Measurements from ENCODE around the gene MRPL39.
"Not testable (repeated sequence)": the region's sequence is repeated elsewhere in the genome, so short reads cannot be mapped to it uniquely, and the experiment has no call there.

MRPL39 gene

DNA sequence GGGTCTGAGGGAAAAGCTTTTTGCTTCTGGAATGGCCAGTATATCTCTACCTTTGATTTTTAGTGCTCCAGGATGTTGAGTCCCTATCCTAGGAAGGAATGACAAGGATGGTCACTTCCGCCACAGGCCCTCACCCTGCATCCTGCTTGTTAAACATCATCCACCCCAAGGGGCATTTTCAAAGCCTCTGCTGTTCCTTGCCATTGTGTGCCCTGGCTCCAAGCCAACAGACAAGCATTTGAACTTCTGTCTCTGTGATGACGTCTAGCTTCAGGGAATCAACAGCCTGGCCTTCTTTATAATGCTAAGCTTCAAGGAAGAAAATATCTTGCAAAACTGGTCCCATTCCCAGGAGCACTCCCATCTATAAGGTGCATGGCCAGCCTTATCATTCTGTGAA, 19.5 kb upstream of the MRPL39 start:
- H3K4me3 Mint-ChIP-seq: no peak overlapping the region
- H3K27ac Mint-ChIP-seq: no peak overlapping the region
- H3K4me1 Mint-ChIP-seq: no peaks in the 10 kb centered on the region
- H3K36me3 Mint-ChIP-seq: no peaks in the 10 kb centered on the region
- no peak for ATAC-seq
- H3K9me3 Mint-ChIP-seq: no peaks in the 10 kb centered on the region
- no peaks in the 10 kb centered on the region for H3K27me3 Mint-ChIP-seq

DNA sequence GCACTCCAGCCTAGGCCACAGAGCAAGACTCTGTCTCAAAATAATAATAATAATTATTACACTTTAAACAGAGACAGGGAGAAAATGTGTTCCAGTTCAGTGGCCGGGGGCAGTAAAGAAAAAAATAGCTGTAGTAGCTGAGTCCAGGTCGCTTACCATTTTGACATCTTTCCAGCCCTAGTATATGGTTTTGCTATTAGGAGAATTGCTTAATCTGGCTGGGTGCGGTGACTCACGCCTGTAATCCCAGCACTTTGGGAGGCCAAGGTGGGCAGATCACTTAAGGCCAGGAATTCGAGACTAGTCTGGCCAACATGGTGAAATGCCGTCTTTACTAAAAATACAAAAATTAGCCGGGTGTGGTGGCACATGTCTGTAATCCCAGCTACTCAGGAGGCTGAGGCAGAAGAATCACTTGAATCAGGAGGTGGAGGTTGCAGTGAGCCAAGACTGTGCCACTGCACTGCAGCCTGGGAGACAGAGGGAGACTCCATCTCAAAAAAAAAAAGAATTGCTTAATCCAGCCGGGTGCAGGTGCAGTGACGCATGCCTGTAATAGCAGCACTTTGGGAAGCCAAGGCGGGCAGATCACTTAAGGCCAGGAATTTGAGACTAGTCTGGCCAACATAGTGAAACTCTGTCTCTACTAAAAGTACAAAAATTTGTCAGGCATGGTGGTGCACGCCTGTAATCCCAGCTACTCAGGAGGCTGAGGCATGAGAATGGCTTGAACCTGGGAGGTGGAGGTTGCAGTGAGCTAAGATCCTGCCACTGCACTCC, 18.7 kb upstream of the MRPL39 start:
- H3K4me1 Mint-ChIP-seq, H3K9me3 Mint-ChIP-seq, H3K36me3 Mint-ChIP-seq, H3K27me3 Mint-ChIP-seq, H3K4me3 Mint-ChIP-seq, H3K27ac Mint-ChIP-seq, ATAC-seq: not testable (repeated sequence)

DNA sequence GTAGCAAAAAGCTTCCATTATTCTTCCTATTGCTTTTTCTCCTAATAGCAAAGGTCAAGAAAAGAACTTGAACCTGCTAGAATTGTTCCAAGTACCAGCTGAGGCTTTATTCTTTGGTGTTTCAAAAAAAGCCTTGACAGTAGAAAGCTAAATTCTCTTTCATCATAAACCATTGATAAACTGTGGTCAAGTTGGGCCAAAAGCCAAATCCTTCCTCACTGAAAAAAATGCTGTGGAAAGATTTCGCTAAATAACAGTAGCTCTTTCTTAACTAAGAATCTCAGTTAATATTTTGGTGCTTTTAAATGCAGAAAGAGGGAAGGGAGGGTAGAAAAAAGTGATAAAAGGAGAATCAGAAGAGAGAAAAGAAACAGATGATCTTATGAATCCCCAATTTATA, 17.8 kb upstream of the MRPL39 start:
- no peaks in the 10 kb centered on the region for H3K27me3 Mint-ChIP-seq
- H3K4me3 Mint-ChIP-seq: no peak overlapping the region
- H3K36me3 Mint-ChIP-seq: no peaks in the 10 kb centered on the region

GRCh38 chr21:25624511-25624910, 17.2 kb upstream of the MRPL39 start:
- Mint-ChIP-seq H3K4me3 (no peak overlapping the region), H3K4me1 (no peaks in the 10 kb centered on the region), H3K9me3 (no peaks in the 10 kb centered on the region), H3K27ac (no peak overlapping the region), H3K36me3 (no peaks in the 10 kb centered on the region), H3K27me3 (no peaks in the 10 kb centered on the region)
- no peak for ATAC-seq

More for the DNA sequence above, 17.8 kb upstream of the MRPL39 start:
- Mint-ChIP-seq H3K4me1 (no peaks in the 10 kb centered on the region), H3K27ac (no peak overlapping the region), H3K9me3 (no peaks in the 10 kb centered on the region)
- ATAC-seq: no peak

DNA sequence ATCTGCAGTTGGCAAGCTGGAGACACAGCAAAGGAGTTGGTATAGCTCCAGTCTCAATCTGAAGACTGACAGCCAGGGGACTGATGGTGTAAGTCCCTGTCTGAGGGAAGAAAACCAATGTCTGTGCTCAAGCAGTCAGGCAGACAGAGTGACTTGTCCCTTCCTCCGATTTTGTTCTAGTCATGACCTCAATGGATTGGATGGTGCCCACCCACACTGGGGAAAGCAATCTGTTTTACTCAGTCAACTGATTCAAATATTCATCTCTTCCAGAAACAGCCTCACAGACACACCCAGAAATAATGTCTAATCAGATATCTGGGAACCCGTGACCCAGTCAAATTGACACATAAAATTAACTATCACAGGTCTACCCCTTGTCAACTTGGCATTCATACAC, 11.9 kb upstream of the MRPL39 start:
- Mint-ChIP-seq H3K9me3 (no peaks in the 10 kb centered on the region), H3K27me3 (no peaks in the 10 kb centered on the region), H3K36me3 (no peaks in the 10 kb centered on the region), H3K4me3 (no peak overlapping the region), H3K27ac (no peak overlapping the region), H3K4me1 (no peaks in the 10 kb centered on the region)
- ATAC-seq: no peak

GRCh38 chr21:25615880-25616279, 8.6 kb upstream of the MRPL39 start:
- ATAC-seq: no peak
- no peak overlapping the region for H3K27ac Mint-ChIP-seq
- no peaks in the 10 kb centered on the region for H3K9me3 Mint-ChIP-seq

DNA sequence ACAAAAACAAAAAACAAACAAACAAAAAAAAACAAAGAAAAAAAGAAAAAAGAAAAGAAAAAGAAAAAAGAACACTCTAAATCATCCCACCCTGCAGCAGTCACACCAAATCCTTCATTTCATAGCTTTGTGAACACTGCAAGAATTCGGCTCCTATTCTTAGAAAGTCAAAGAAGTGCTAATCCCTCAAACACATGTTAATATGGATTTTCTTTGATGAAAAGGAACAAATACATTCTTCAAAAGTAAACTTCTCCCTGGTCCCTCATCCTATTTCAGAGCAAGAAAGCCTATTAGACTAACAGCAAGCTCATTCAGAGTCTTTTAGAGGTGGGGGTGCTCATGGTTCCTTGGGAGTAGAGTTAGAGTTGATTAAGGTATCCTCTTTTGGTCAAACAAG, 7.2 kb upstream of the MRPL39 start:
- Mint-ChIP-seq H3K4me1 (no peaks in the 10 kb centered on the region), H3K36me3 (no peaks in the 10 kb centered on the region), H3K27ac (no peak overlapping the region), H3K27me3 (no peaks in the 10 kb centered on the region), H3K4me3 (no peak overlapping the region), H3K9me3 (no peaks in the 10 kb centered on the region)
- no peak for ATAC-seq

More at GRCh38 chr21:25615880-25616279, 8.6 kb upstream of the MRPL39 start:
- Mint-ChIP-seq H3K4me1 (no peaks in the 10 kb centered on the region), H3K4me3 (no peak overlapping the region), H3K36me3 (no peaks in the 10 kb centered on the region), H3K27me3 (no peaks in the 10 kb centered on the region)

- Mint-ChIP-seq H3K9me3 (no peaks in the 10 kb centered on the region), H3K27ac (peak overlapping the region; percentile 90), H3K4me3 (peak overlapping the region; percentile 89), H3K27me3 (no peaks in the 10 kb centered on the region), H3K4me1 (peaks cover 29% of the 10 kb centered on the region), H3K36me3 (peaks cover 9% of the 10 kb centered on the region)
- ATAC-seq: peak; percentile 91
Measured at GRCh38 chr21:25608044-25608737, 910 bp upstream of the MRPL39 start.

GRCh38 chr21:25589887-25590286, 17.4 kb downstream of the MRPL39 start:
- Mint-ChIP-seq H3K36me3 (peaks cover 81% of the 10 kb centered on the region), H3K4me1 (peaks cover 24% of the 10 kb centered on the region), H3K27me3 (no peaks in the 10 kb centered on the region), H3K9me3 (no peaks in the 10 kb centered on the region), H3K27ac (peak overlapping the region; percentile 5), H3K4me3 (no peak overlapping the region)
- ATAC-seq: no peak

DNA sequence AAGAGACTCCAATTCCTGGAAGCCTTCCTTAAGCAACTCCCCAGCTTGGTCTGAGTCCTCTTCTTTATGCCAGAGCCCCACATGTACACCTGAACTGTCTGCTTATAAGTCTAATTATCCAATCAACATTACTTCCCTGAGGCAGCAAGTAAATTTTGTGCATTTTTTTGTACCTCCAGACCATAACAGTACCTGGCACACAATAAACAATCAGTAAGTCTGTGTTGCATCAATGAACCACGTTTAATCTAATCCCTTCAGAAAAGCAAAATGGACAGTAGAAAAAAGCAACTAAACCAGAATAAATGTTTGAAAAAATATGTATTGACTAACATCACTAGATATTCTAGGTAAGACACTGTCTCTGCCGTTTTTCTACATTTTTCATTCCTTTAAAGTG, 20.5 kb downstream of the MRPL39 start:
- H3K4me1 Mint-ChIP-seq: peaks cover 40% of the 10 kb centered on the region
- no peak overlapping the region for H3K4me3 Mint-ChIP-seq
- no peaks in the 10 kb centered on the region for H3K9me3 Mint-ChIP-seq
- H3K27ac Mint-ChIP-seq: peak overlapping the region; percentile 65
- ATAC-seq: no peak
- peaks cover 66% of the 10 kb centered on the region for H3K36me3 Mint-ChIP-seq
- H3K27me3 Mint-ChIP-seq: no peaks in the 10 kb centered on the region

DNA sequence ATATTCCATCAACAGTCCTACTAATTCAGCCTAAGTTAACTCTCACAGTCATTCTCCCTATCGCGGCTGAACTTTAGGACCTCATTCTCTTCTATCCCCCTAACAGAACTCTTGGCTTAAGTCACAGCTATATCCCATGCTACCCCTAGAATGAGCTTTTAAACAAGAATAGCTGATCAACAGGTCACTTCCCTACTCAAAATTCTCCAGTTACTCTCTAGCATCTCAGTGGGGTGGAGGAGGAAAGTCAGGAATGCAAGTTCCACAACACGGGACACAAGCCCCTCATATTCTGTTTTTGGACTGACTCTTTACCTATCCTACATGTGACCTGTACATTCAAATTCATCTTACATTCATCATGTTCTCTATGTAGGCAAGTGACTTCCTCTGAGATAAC, 21.0 kb downstream of the MRPL39 start:
- peaks cover 62% of the 10 kb centered on the region for H3K36me3 Mint-ChIP-seq
- peaks cover 41% of the 10 kb centered on the region for H3K4me1 Mint-ChIP-seq
- no peak for ATAC-seq
- no peaks in the 10 kb centered on the region for H3K27me3 Mint-ChIP-seq
- no peak overlapping the region for H3K4me3 Mint-ChIP-seq
- no peaks in the 10 kb centered on the region for H3K9me3 Mint-ChIP-seq
- peak overlapping the region; percentile 65 for H3K27ac Mint-ChIP-seq

DNA sequence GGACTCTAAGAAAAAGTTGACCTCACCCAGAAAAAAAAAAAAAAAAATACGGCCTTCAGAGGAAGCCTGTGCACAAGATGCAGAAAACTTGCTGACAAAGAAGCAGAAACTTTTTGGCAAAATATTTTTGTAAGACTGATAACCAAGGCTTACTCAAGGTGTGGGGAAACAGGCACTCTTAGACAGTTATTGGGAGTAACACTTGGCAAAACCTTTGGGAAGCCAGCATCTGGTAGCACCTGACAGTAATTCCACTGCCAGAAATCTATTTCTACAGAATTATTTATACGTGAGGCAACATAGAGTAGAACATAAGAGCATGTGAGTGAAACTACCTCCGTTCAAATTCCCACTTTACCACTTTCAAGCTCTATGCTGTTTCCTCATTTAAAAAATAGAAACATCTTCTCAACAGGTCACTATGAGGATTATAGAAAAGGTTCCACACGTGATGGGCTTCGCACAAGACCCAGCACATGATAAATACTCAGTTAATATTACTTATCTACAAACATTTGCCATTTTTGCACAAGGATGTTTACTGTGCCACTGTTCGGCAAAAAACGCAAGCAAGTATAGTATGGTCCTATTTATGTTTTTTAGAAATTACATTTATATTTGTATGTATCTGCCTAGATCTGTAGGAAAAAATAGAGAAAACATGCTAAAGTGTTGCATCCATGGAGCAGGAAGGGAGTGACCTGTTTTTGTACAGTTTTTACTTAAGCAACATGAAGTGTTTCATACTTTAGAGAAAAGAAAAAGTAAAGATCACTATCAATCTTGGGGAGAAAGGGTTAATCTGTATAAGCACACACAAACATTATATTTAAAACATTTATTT, 22.2 kb downstream of the MRPL39 start:
- Mint-ChIP-seq H3K27ac (peak overlapping the region; percentile 65), H3K36me3 (peaks cover 57% of the 10 kb centered on the region), H3K4me1 (peaks cover 38% of the 10 kb centered on the region), H3K27me3 (no peaks in the 10 kb centered on the region), H3K9me3 (no peaks in the 10 kb centered on the region), H3K4me3 (no peak overlapping the region)
- ATAC-seq: no peak

DNA sequence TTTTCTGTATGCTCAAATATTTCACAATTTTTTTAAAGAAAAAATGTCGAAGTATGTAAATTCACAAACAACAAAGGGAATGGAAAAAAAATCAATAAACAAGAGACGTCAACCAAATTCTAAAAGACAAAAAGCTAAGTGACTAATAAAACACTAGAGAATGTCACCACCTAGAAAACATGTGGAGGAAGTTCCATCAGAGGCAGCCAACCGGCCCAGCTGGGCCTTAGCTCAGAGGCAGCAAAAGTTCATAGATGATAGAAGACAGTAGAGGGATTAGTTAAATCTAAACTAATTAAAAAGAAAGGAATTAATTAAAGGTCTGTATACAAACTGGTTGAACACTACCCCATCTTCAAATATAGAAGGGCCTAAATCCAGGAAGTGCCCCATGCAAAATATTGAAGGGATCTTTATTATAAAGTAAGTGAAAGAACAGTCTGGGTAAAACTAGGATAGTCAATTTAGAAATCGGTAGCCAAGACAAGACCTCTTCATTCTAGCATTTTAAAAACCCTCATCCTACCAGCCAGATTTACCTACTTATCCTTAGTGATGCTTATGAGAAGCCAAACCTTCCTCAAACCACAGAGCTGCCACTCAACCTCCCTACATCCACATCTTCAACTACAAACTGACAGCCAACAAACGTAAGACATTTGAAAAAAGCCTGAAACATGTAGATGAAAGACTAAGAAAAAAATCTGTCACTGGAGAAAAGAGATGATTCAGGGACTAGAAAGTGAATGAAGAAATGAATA, 23.7 kb downstream of the MRPL39 start:
- H3K36me3 Mint-ChIP-seq: peaks cover 50% of the 10 kb centered on the region
- no peak overlapping the region for H3K4me3 Mint-ChIP-seq
- H3K4me1 Mint-ChIP-seq: peaks cover 35% of the 10 kb centered on the region
- no peaks in the 10 kb centered on the region for H3K27me3 Mint-ChIP-seq
- H3K27ac Mint-ChIP-seq: peak overlapping the region; percentile 65
- no peaks in the 10 kb centered on the region for H3K9me3 Mint-ChIP-seq
- peak; percentile 65 for ATAC-seq

GRCh38 chr21:25582888-25583287, 24.4 kb downstream of the MRPL39 start:
- Mint-ChIP-seq H3K27ac (peak overlapping the region; percentile 65), H3K36me3 (peaks cover 55% of the 10 kb centered on the region), H3K9me3 (no peaks in the 10 kb centered on the region), H3K4me3 (no peak overlapping the region), H3K4me1 (peaks cover 41% of the 10 kb centered on the region), H3K27me3 (no peaks in the 10 kb centered on the region)
- ATAC-seq: peak; percentile 10
